22Rv1 (cell line): ENCODE results near the gene ERICH6.

Source experiments
- H3K27ac ChIP-seq: fragments of 450-650 bp; 2 replicates; pipeline ENCODE4 v1.5.1; 2017
- CTCF ChIP-seq: fragments of 450-650 bp; IDR thresholded peaks from 2 replicates; pipeline ENCODE4 v1.5.1; 2017; ENCODE audit warnings: mild to moderate bottlenecking
- ZFX ChIP-seq: fragments of 450-650 bp; IDR thresholded peaks from 2 replicates; pipeline ENCODE4 v1.6.1; 2017; ENCODE audit warnings: antibody characterized with exemption, borderline replicate concordance

ERICH6 gene

GRCh38 chr3:150611666-150612065 is 92.1 kb downstream of the ERICH6 start:
- H3K27ac ChIP-seq: no peak overlapping the region

DNA sequence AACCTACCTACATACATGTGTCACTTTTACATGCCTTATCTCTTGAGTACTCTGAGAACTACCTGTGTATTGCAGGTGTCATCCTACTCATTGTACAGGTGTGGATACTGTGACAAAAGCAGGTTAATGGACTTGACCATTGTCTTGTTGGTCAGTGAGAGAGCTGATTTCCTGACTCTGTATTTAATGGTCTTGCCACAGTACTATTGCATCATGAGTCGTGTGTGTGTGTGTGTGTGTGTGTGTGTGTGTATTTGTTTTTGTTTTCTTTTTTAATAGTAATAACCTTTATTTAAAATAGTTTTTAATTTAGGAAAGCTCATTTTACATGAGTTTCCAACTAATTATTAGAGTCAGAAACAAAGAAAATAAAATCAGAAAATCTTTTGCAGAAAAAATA is 92.9 kb downstream of the ERICH6 start:
- TF ChIP-seq ZFX (no peak), CTCF (no peak)
- no peak overlapping the region for H3K27ac ChIP-seq

More at GRCh38 chr3:150611666-150612065, 92.1 kb downstream of the ERICH6 start:
- TF ChIP-seq CTCF: no peak
- TF ChIP-seq ZFX: no peak

DNA sequence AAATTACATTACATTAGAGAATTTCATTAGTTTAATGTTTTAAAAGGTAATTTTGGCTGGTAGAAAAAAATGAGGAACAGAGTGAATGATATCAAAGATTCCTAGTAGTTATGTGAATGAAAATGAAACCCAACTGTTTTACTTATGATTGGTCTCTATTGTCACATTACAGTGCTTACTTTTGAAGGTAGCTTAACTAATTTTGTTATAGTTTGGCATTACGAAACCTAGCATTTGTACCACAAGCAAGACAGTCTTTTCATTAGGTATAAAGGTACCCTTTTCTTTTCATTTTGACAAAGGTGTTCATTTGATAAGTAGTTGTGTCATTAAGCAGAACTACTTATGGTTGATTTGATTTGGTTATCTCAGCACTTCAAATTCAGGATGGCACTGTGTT is 93.7 kb downstream of the ERICH6 start:
- H3K27ac ChIP-seq: no peak overlapping the region
- TF ChIP-seq CTCF (no peak), ZFX (no peak)
